GM19395 (cell line): ENCODE measurements around the gene SPA17.

Experiments
- ATAC-seq: cut with Tn5 transposase; IDR thresholded peaks from one replicate; pipeline ENCODE4 v1.9.1; 2021; ENCODE audit warnings: mild to moderate bottlenecking, moderate library complexity; ENCODE audit not compliant: unreplicated experiment

Gene SPA17

GRCh38 chr11:124661553-124661952 lies 12.2 kb upstream of the SPA17 start:
- ATAC-seq = no peak

DNA sequence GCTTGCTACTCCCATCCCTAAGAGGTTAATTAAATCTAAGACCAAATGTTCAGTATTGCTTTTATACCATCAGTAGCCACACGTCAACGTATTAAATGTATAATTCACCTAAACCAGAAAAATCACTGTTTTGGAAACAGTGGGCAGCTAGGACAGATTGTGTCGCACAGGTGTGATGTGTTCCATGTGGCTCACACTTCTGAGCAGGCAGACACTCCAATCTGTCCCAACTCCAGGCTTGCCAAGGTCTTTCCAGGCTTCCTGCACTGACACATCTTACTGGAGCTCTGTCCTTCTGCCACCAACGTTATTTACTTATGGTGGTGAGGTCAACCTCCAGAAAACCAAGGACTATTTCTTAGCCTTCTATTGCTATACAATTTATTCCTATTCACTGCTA lies 11.6 kb upstream of the SPA17 start:
- no peak for ATAC-seq

GRCh38 chr11:124663861-124664260 lies 9.8 kb upstream of the SPA17 start:
- ATAC-seq = no peak

DNA sequence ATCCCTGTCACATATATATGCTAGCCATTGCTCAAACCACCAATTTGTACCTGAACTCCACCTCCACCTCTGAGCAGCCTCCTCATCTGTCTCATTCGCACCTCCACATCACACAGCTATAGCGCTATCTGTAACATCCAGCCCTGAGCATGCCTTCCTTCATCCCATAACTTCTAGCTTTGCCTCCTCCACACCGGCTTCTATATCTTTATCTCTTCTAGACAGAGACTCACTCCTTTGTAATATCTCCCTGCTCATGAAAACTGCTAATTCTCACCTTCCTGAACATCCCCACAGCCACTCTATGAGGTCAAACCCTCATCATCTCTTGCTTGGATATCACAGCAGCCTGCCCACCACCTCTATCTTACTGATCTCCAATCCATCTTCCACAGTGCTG lies 6.1 kb upstream of the SPA17 start:
- ATAC-seq = no peak

DNA sequence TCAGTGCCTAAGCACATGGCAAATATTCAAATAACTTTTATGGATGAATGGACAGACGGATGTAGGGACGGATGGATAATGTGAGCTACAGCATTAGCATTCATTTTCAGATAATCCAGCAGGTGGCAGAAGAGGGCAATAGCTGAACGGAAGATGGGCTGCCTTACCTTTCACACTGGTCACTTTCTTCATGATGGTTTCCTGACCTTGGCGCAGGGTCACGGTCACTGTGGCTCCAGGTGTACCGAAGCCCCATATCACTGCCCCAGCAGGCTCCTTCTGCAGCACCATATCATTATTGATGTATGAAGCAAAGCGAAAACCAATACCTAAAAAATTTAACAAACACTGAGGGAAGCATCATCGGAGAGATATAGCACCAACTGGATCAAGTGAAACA lies 4.5 kb upstream of the SPA17 start:
- ATAC-seq = peak; percentile 32

DNA sequence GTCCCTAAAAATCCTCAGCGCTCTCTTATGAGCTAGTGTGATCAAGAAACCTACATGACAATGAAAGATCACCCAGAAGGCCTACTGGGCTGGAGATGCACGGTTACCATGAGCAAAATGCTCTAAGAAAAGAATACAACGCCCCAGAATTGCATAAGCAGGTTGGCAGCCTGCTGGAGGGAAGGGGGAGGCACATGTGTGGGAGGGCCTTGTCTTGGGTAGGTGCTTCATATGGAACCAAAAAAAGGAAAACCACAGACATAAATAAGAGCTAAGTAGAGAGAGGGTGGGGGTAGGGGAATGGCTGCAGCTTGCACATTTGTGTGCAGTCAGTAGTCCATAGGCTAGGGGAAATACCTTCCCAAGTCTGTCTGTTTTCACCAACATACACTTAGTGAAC lies 3.0 kb upstream of the SPA17 start:
- peak; percentile 29 for ATAC-seq

- ATAC-seq = no peak
Measured at GRCh38 chr11:124672536-124673215, 1.0 kb upstream of the SPA17 start.

DNA sequence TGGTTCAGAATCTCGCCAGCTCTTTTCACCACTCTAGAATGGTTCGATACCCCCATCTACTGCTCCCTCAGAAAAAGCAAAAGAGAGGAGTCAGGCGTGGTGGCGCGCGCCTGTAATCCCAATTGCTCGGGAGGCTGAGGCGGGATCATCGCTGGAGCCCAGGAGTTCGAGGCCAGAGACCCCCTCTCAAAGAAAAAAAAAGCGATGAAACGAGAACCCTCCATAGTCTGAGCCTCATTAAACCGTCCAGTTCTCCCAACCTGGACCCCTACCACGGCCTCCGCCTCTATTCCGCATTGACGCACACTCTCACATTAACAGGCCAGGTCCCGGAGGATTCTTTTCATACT lies 439 bp downstream of the SPA17 start:
- no peak for ATAC-seq

GRCh38 chr11:124674571-124674970 lies 867 bp downstream of the SPA17 start:
- no peak for ATAC-seq

DNA sequence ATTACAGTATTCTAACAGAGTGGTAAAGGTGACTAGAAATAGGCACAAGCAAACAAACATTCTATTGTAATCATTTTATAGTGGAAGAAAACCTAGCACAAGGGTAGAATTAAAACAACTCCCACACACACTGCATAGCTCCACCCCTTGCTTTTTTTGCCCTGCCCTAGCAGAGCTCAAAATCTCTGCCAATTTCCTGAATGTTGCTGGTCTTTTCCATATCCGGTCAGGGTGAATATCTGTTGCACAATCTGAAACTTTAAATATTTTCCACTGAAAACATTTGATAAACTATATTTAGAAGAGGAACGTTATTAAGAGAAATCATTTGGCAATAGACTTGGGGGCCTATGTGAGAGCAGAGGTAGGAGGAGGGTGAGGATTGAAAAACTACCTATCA lies 2.7 kb downstream of the SPA17 start:
- ATAC-seq = no peak

DNA sequence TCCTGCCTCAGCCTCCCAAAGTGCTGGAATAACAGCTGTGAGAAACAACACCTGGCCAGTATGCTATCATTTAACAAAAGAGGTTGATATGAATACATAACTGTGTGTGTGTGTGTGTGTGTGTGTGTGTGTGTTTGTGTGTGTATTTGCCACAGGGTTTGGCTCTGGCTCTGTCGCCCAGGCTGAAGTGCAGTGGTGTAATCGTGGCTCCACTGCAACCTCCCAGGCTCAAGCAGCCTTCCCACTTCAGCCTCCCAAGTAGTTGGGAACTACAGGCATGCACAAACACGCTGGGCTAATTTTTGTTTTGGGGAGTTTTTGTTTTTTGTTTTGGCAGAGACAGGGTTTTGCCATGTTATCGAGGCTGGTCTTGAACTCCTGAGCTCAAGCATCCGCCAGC lies 4.7 kb downstream of the SPA17 start:
- ATAC-seq = no peak

- no peak for ATAC-seq
Measured at GRCh38 chr11:124681421-124681820, 7.7 kb downstream of the SPA17 start.

DNA sequence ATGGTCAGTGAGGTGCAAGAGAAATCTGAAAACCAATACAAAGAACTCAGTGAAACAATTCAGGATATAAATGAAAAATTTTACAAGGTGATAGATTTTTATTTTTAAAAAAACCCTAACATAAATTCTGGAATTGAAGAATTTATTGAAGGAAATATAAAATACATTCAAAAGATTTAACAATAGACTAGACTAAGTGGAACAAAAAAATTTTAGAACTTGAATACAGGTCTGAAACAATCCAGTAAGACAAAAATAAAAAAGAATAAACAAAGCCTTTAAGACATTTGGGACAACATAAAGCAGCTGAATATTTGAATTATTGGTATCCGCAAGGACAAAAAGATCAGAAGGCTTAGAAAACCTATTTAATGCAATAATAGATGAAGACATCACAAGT lies 8.7 kb downstream of the SPA17 start:
- ATAC-seq = no peak

- ATAC-seq = no peak
Measured at GRCh38 chr11:124693142-124693541, 19.4 kb downstream of the SPA17 start.

DNA sequence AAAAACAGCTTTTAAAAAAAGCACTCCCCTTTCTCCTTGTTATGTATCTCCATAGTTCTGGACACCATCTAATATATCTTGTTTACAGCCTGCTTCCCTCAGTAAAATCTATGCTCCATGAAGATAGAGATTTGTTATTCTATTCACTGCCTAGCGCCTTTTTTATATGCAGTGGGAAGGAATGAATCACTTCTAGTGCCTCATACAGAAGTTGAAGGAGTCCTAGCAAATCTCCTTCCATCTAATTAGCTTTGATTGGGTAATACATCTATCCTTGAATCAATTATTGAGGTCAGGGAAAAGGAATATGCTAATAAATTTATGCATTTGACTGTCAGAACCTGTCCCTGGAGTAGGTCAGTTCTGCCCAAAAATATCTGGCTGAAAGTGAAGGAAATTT lies 25.8 kb downstream of the SPA17 start:
- ATAC-seq = no peak

GRCh38 chr11:124700028-124700427 lies 26.3 kb downstream of the SPA17 start:
- ATAC-seq = no peak

DNA sequence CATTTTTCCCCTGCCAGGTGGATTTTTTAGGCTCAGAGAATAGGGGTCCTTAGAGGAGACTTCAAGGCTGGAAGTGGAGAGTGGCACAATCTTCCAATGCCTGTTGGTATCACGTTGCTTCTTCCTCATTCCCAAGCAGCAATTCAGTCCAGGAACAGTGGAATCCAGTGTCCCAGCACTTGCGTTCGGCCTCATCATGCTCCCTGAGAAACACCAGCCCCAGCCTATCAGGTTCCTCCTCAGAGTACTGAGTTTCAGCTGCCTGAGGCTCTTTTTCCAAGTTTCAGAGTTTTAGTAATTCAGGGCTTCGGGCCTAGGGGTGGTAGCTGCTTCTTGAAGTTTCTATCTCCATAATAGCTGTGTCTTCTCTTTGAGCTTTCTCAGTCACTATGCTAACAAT lies 34.1 kb downstream of the SPA17 start:
- ATAC-seq = no peak

DNA sequence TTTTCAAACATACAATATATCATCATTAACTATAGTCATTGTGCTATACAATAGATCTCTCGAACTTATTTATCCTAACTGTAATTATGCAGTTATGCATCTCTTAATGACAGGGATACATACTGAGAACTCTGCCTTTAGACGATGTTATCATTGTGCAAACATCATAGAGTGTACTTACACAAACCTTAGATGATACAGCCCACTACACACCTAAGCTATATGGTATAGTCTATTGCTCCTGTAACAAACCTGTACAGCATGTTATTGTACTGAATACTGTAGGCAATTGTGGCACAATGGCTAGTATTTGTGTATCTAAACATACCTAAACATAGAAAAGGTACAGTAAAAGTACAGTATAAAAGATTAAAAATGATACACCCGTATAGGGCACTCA lies 38.7 kb downstream of the SPA17 start:
- ATAC-seq = no peak

DNA sequence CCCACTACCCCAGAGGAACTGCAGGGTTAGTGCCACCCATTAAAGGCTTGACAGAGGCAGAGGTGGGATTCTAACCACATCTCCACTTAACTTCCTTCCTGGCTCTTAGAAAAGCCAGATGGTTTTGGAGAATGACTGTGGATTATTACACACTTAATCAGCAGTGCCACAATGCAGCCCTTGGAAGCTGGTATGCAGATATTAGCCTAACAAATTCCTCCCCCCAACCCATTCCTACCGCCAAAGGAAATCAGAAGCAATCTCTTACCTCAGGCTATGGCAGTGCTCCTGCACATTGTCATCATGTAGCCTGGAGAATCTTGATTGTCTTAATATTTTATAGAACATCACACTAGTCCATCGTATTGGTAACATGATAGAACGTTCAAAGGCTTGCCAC lies 42.9 kb downstream of the SPA17 start:
- ATAC-seq = no peak

GRCh38 chr11:124717421-124717785 lies 43.7 kb downstream of the SPA17 start:
- ATAC-seq = peak; percentile 70

GRCh38 chr11:124717786-124718651 lies 44.3 kb downstream of the SPA17 start:
- peak; percentile 57 for ATAC-seq

GRCh38 chr11:124718801-124719200 lies 45.1 kb downstream of the SPA17 start:
- ATAC-seq = no peak

DNA sequence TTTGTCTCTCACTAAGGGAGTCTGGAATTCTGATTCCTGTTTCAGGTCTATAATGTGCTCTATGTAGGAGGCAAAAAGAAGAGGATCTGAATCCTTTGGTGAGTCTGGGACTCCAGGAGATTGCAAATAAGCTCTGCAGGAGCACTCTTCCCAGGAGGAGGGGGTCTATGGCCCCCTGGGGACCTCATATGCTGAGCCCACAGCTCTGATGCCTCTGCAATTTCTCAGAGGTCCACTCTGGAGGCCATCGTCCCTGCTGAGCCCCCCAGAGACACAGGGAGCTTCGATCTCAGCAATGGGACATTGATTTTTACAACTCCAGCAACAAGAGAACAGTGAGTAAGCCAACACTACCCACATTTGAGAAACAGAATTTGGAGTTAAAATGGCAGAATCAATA lies 45.8 kb downstream of the SPA17 start:
- ATAC-seq = no peak
